Right forelimb (tissue), 1 donor: Measurements from ENCODE around the gene CD300LB.
"Not testable (repeated sequence)": the region's sequence is repeated elsewhere in the genome, so short reads cannot be mapped to it uniquely, and the experiment has no call there.

Experiments
- DNase-seq: peaks from one replicate; pipeline ENCODE4 v3.0.0-alpha.2; 2018

The CD300LB gene

GRCh38 chr17:74531231-74531761 is at the start of gene CD300LB:
TSS of gene CD300LB (minus strand) at chr17:74531475. CDS start at chr17:74531350, 125 bp downstream.
- no peak for DNase-seq

- no peak for DNase-seq
Observed at GRCh38 chr17:74579900-74580299, 48.6 kb upstream of the CD300LB start.

GRCh38 chr17:74578979-74579378 is 47.7 kb upstream of the CD300LB start:
- no peak for DNase-seq

- DNase-seq = no peak
Observed at GRCh38 chr17:74574489-74575142, 43.3 kb upstream of the CD300LB start.

- not testable (repeated sequence) for DNase-seq
Observed at GRCh38 chr17:74573635-74574034, 42.4 kb upstream of the CD300LB start.

GRCh38 chr17:74573169-74573568 is 41.9 kb upstream of the CD300LB start:
- no peak for DNase-seq

- no peak for DNase-seq
Observed at GRCh38 chr17:74571621-74572270, 40.5 kb upstream of the CD300LB start.

GRCh38 chr17:74569020-74570003 is 38.0 kb upstream of the CD300LB start:
- no peak for DNase-seq

- no peak for DNase-seq
Observed at GRCh38 chr17:74568106-74568873, 37.0 kb upstream of the CD300LB start.

GRCh38 chr17:74567397-74567796 is 36.1 kb upstream of the CD300LB start, which contains the start of gene CD300H:
TSS of gene CD300H (minus strand) at chr17:74567509.
- no peak for DNase-seq

- no peak for DNase-seq
Observed at GRCh38 chr17:74566132-74566753, 35.0 kb upstream of the CD300LB start.

- no peak for DNase-seq
Observed at GRCh38 chr17:74565126-74565525, 33.9 kb upstream of the CD300LB start.

- no peak for DNase-seq
Observed at GRCh38 chr17:74563358-74563757, 32.1 kb upstream of the CD300LB start.

- no peak for DNase-seq
Observed at GRCh38 chr17:74561586-74561985, 30.3 kb upstream of the CD300LB start.

- no peak for DNase-seq
Observed at GRCh38 chr17:74558882-74559519, 27.7 kb upstream of the CD300LB start.

- not testable (repeated sequence) for DNase-seq
Observed at GRCh38 chr17:74558402-74558801, 27.1 kb upstream of the CD300LB start.

GRCh38 chr17:74555427-74555940 is 24.2 kb upstream of the CD300LB start:
- DNase-seq = no peak

GRCh38 chr17:74554909-74555308 is 23.6 kb upstream of the CD300LB start:
- DNase-seq = no peak

- no peak for DNase-seq
Observed at GRCh38 chr17:74552037-74552436, 20.8 kb upstream of the CD300LB start.

- DNase-seq = no peak
Observed at GRCh38 chr17:74550602-74551001, 19.3 kb upstream of the CD300LB start.

- no peak for DNase-seq
Observed at GRCh38 chr17:74549343-74549742, 18.1 kb upstream of the CD300LB start.
